ENCODE results near the gene DTNB.

Gene DTNB

GRCh38 chr2:25377822-25378421, 295.5 kb downstream of the DTNB start:
- no peak for TF ChIP-seq GATA2 (IDR thresholded peaks at IDR 0.05; ENCODE audit: low read depth, low read length)
- TF ChIP-seq GATA3 (IDR thresholded peaks at IDR 0.05; ENCODE audit: low read depth, low read length), result no peak

GRCh38 chr2:25376750-25377621, 296.4 kb downstream of the DTNB start:
- TF ChIP-seq GATA2 (IDR thresholded peaks at IDR 0.05; ENCODE audit: low read depth, low read length), result peak; percentile 39; the same call in 1 of the 2 replicates
- TF ChIP-seq GATA3 (IDR thresholded peaks at IDR 0.05; ENCODE audit: low read depth, low read length), result no peak

GRCh38 chr2:25375989-25376545, 297.3 kb downstream of the DTNB start:
- no peak for TF ChIP-seq GATA3 (IDR thresholded peaks at IDR 0.05; ENCODE audit: low read depth, low read length)
- TF ChIP-seq GATA2 (IDR thresholded peaks at IDR 0.05; ENCODE audit: low read depth, low read length), result no peak

DNA sequence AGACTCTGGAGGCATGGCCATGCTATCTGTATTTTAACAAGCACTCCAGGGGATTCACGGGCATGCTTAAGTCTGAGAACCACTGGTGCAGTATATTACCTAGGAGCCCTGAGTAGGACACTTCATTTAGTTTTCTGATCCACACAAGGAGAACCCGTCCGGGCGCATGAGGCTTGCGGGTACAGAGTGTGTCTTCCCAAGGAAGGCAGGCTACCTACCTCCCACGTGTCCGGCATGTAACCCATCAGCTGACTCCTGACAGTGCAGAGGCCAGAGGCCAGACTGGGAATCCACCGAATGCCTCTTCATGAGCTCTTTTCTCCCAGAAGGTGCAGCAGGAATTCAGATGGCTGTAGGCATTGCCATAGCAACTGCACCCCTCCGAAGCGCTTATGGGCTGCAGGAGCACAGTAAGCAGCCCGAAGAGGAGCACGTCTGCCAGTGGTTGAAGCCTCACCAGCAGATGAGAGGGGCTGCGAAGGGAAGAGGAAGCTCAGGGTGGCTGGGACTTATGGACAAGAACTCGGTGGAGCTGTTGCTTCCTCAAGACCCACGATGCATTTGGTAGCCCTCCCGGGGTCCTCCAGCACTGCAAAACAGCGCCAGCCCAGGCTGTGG, 297.9 kb downstream of the DTNB start:
- TF ChIP-seq GATA3 (IDR thresholded peaks at IDR 0.05; ENCODE audit: low read depth, low read length), result no peak
- no peak for TF ChIP-seq GATA2 (IDR thresholded peaks at IDR 0.05; ENCODE audit: low read depth, low read length)

GRCh38 chr2:25374827-25375226, 298.6 kb downstream of the DTNB start:
- no peak for TF ChIP-seq GATA3 (IDR thresholded peaks at IDR 0.05; ENCODE audit: low read depth, low read length)
- no peak for TF ChIP-seq GATA2 (IDR thresholded peaks at IDR 0.05; ENCODE audit: low read depth, low read length)

DNA sequence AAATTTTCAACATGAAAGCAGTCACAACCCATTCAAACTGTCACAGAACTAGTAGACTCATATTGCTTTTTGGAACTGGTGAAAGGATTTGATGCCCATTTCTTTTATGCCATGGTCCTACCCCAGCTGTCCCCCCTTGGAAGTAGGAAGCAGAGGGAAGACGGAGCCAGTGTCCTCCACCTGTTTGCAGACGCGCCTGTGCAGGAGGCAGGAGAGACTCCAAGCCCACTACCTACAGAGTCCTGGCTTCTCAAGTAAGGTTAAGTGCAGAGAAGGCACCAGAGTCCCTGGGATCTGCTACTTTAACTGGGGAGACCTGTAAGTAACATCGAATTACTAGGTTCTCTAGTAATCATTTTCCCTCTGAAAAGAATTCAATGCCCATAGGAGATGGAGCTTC, 299.0 kb downstream of the DTNB start:
- no peak for TF ChIP-seq GATA2 (IDR thresholded peaks at IDR 0.05; ENCODE audit: low read depth, low read length)

DNA sequence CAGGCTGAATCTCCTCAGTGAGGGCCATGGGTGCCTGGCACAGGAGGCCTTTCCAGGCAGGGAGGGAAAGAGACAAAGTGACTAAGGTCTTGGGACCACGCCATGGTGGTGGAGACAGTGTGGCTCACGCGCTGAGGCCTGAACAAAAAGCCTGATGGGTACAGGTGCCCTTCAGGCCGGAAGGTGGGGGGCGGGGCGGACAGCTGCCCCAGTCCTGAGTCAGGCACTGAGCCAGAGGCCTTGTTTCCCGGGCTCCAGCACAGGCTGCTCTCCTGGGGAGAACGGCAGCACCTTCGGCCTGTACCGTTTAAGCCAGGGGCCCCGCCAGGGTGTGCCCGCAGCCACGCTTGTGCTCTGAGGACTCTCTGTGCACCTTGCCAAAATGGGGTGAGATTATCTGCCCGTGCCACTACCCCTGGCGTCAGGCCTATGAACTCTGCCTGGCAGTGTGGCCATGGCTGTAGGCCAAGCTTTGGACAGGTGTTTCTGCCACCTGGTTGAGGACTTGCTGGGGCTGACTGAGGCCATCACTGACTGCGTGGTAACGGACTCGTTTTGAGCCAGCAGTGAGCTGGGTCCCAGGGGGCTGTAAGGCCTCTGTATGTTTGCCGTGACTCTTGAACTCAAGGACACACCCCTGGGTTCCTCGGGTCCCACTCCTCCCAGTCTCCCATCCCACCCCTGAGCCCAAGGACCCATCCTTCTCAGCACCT, 300.0 kb downstream of the DTNB start:
- TF ChIP-seq GATA2 (IDR thresholded peaks at IDR 0.05; ENCODE audit: low read depth, low read length), result no peak
- TF ChIP-seq GATA3 (IDR thresholded peaks at IDR 0.05; ENCODE audit: low read depth, low read length), result no peak

DNA sequence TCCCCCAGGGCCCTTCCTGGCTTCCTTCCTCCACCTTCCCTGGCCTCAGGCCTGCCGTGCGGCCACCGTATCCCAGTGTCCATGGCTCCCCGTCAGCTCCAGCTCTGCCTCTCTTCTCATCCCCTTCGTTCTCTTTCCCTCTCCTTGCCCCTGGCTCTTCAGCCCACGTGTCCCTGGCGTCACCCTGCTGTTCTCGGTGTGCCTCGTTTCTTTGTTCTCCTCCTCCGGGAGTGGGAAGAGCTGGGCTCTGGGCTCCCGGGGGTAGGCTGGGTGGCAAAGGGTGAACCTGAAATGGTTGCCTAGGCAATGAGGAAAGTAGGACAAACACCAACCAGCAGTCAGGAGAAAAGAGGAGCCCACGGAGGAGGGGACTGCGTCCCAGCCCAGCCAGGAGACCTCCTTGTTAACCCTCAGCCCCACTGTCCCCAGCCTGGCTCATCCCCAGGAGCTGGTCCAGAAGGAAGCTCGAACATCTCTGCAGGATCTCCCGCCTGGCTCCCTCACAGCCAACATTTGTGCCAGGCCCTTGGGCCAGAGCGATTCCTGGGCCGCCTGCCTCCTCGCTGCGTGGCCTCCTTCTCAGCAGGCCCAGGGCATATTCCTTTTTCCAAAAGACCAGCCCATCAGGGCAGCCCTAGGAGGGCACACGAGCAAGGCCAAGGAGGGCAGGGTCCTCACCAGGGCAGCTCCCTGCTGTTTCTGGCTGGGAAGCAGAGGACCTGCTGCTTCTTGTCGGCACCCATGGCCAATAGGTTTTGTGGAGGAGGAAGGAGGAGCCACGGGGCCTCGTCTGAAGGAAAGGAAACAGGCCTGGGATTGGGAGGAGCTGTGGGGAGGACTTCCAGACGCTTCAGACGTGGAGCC, 300.7 kb downstream of the DTNB start:
- TF ChIP-seq GATA2 (IDR thresholded peaks at IDR 0.05; ENCODE audit: low read depth, low read length) (no peak), GATA3 (IDR thresholded peaks at IDR 0.05; ENCODE audit: low read depth, low read length) (no peak)

- TF ChIP-seq GATA2 (IDR thresholded peaks at IDR 0.05; ENCODE audit: low read depth, low read length), result no peak
- no peak for TF ChIP-seq GATA3 (IDR thresholded peaks at IDR 0.05; ENCODE audit: low read depth, low read length)
These were observed 301.8 kb downstream of the DTNB start for GRCh38 chr2:25371253-25372241.

GRCh38 chr2:25369876-25370275, 303.5 kb downstream of the DTNB start:
- TF ChIP-seq GATA3 (IDR thresholded peaks at IDR 0.05; ENCODE audit: low read depth, low read length), result no peak
- TF ChIP-seq GATA2 (IDR thresholded peaks at IDR 0.05; ENCODE audit: low read depth, low read length), result no peak

DNA sequence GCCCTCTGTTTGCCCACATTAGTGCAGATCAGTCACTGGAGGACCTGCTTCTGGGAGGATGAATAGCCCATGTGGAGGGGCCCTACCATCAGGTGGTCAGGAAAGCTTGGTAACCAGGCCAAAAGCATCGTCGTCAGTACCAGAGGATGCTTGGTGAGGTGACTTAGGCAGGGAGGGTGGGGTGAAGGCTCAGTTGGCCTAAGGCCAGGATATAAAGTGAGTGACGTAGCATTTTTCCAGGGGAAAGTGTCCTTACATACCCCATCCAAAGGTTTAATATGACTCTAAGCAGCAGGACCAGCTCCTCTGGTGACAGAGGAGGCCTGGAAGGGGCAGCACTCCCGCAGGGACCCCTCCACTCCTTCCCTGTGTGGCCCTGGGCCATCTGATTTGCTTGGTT, 303.9 kb downstream of the DTNB start:
- no peak for TF ChIP-seq GATA3 (IDR thresholded peaks at IDR 0.05; ENCODE audit: low read depth, low read length)
- TF ChIP-seq GATA2 (IDR thresholded peaks at IDR 0.05; ENCODE audit: low read depth, low read length), result no peak

GRCh38 chr2:25368660-25369059, 304.7 kb downstream of the DTNB start:
- TF ChIP-seq GATA2 (IDR thresholded peaks at IDR 0.05; ENCODE audit: low read depth, low read length) (no peak), GATA3 (IDR thresholded peaks at IDR 0.05; ENCODE audit: low read depth, low read length) (no peak)
